Lung (tissue), 12 donors: ENCODE data around the gene WDR64. TPM values are rescaled to one million over a fixed set of nuclear protein-coding genes. Genes with fewer than 3 reads are reported as not detected.

Experiments used
- ATAC-seq: fragments of 200-7000 bp; cut with Tn5 transposase; one replicate; pipeline ENCODE4 v1.9.1; 2020; ENCODE audit warnings: moderate number of reproducible peaks; ENCODE audit not compliant: insufficient read depth, low FRiP score
- DNase-seq, 3 donors: peaks; one replicate each; pipeline ENCODE4 v3.0.0-alpha.2; 2013 to 2017
- H3K27ac ChIP-seq, 2 donors: one replicate each; pipeline ENCODE4 v1.5.1; 2013; ENCODE audit warnings: mild to moderate bottlenecking in 2 of 2, moderate library complexity in 2 of 2, control low read depth in 1 of 2, inconsistent platforms in 1 of 2, low read depth in 1 of 2, low read length in 1 of 2
- H3K27me3 ChIP-seq, 3 donors: one replicate each; pipeline ENCODE4 v1.5.1; 2013; ENCODE audit warnings: low read length in 2 of 3; ENCODE audit not compliant: control insufficient read depth in 3 of 3, insufficient read depth in 3 of 3
- H3K36me3 ChIP-seq, 4 donors: one replicate each; pipeline ENCODE4 v1.5.1; 2013; ENCODE audit warnings: low read length in 4 of 4, mild to moderate bottlenecking in 1 of 4, moderate library complexity in 1 of 4; ENCODE audit not compliant: control insufficient read depth in 4 of 4, insufficient read depth in 4 of 4
- H3K4me1 ChIP-seq, 5 donors: one replicate each; pipeline ENCODE4 v1.5.1; 2013; ENCODE audit warnings: low read length in 5 of 5, mild to moderate bottlenecking in 2 of 5, moderate library complexity in 1 of 5; ENCODE audit not compliant: control insufficient read depth in 5 of 5, insufficient read depth in 5 of 5
- H3K4me3 ChIP-seq: one replicate; pipeline ENCODE4 v1.5.1; 2013; ENCODE audit warnings: mild to moderate bottlenecking, control low read depth, moderate library complexity
- H3K9ac ChIP-seq, 2 donors: one replicate each; pipeline ENCODE4 v1.5.1; 2013; ENCODE audit warnings: low read length in 2 of 2, control low read depth in 1 of 2; ENCODE audit not compliant: insufficient read depth in 1 of 2
- H3K9me3 ChIP-seq, 4 donors: one replicate each; pipeline ENCODE4 v1.5.1; 2013; ENCODE audit warnings: low read length in 3 of 4, mild to moderate bottlenecking in 1 of 4, moderate library complexity in 1 of 4; ENCODE audit not compliant: control insufficient read depth in 4 of 4, insufficient read depth in 3 of 4
- CTCF ChIP-seq: IDR thresholded peaks from 2 replicates; pipeline ENCODE4 v1.5.1; 2012; ENCODE audit warnings: mild to moderate bottlenecking; ENCODE audit errors: control extremely low read depth, extremely low read depth
- WGBS, 2 donors: extraction: QIAGEN DNeasy Blood & Tissue Kit; methylation state at CpG; one replicate each; pipeline ENCODE4 v1.1.7; 2013; 5-methylcytosine and 5-hydroxymethylcytosine counted together
- polyA plus RNA-seq, 2 donors: library from polyadenylated mRNA; stranded (reverse); fragments of 200-250 nt; gene quantifications; one replicate each; pipeline ENCODE4 v1.2.1, GENCODE V29; 2013
- total RNA-seq, 2 donors: library from RNA; depleted of rRNA in 1 of 2; stranded (reverse); fragments of >200 nt in 1 of 2; gene quantifications; one replicate each; pipeline ENCODE4 v1.2.1, GENCODE V29; 2014 to 2021
- donor health status: control.
- donor health status: control.
- donor health status: Bipolar disorder and iron deficiency.
- donor health status: healthy.
- donor health status: DM: yes; HTN: yes; CAD: no.

WDR64 gene
- total and polyA plus RNA-seq, 4 donors, result not detected

DNA sequence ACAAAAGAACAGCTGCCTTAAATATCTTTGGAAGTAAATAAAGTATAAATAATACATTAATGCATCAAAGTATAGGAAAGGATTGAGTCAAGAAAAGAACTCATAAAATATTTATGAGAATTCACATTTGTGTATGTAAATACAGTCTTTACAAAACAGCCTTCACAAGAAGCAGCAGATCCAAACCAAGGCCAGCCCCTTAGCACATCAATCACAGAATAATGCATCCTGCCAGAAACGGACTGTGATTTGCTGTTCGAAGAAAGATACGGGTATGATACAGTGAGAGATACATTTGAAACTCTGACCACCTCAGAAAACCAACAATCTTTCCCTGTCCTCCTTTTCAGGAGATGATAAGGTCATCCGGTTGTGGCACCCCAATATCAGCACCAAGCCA lies 70.9 kb downstream of the WDR64 start:
- H3K36me3 ChIP-seq, result no peaks in the 10 kb centered on the region
- no peak overlapping the region for H3K4me3 ChIP-seq
- TF ChIP-seq CTCF, result no peak
- DNase-seq (no peak), ATAC-seq (no peak)
- no peaks in the 10 kb centered on the region for H3K9me3 ChIP-seq
- 78 to 87% methylated on average over 4 of the region's 4 CpGs for WGBS, 2 donors
- H3K4me1 ChIP-seq, result no peaks in the 10 kb centered on the region
- H3K9ac ChIP-seq, result no peak overlapping the region
- peaks cover 0 to 13% (median 0%) of the 10 kb centered on the region in 3 donors for H3K27me3 ChIP-seq
- H3K27ac ChIP-seq, result no peak overlapping the region

- 66 to 76% methylated on average over 4 of the region's 4 CpGs for WGBS, 2 donors
- Histone ChIP-seq H3K4me3 (no peak overlapping the region), H3K9ac (no peak overlapping the region), H3K36me3 (no peaks in the 10 kb centered on the region), H3K27me3 (peaks cover 0 to 12% (median 0%) of the 10 kb centered on the region in 3 donors), H3K27ac (no peak overlapping the region), H3K4me1 (no peaks in the 10 kb centered on the region), H3K9me3 (no peaks in the 10 kb centered on the region)
- ATAC-seq (no peak), DNase-seq (no peak)
- TF ChIP-seq CTCF, result no peak
Measured at GRCh38 chr1:241724741-241725356, 72.8 kb downstream of the WDR64 start.

GRCh38 chr1:241730031-241730430 lies 78.0 kb downstream of the WDR64 start:
- H3K27ac ChIP-seq, result no peak overlapping the region
- H3K27me3 ChIP-seq, result peaks cover 0 to 8% (median 0%) of the 10 kb centered on the region in 3 donors
- DNase-seq (no peak), ATAC-seq (no peak)
- no peaks in the 10 kb centered on the region for H3K4me1 ChIP-seq
- H3K9me3 ChIP-seq, result no peaks in the 10 kb centered on the region
- H3K36me3 ChIP-seq, result no peaks in the 10 kb centered on the region
- H3K4me3 ChIP-seq, result no peak overlapping the region
- no peak overlapping the region for H3K9ac ChIP-seq
- no peak for TF ChIP-seq CTCF

- 78 to 92% methylated on average over 2 of the region's 2 CpGs for WGBS, 2 donors
Measured at GRCh38 chr1:241733899-241734298, 81.8 kb downstream of the WDR64 start.

More at GRCh38 chr1:241733899-241734298, 81.8 kb downstream of the WDR64 start:
- Histone ChIP-seq H3K9ac (no peak overlapping the region), H3K27me3 (peaks cover 0 to 12% (median 0%) of the 10 kb centered on the region in 3 donors), H3K36me3 (no peaks in the 10 kb centered on the region), H3K4me1 (no peaks in the 10 kb centered on the region), H3K4me3 (no peak overlapping the region), H3K9me3 (no peaks in the 10 kb centered on the region), H3K27ac (no peak overlapping the region)
- ATAC-seq, result no peak
- TF ChIP-seq CTCF, result no peak
- DNase-seq, result no peak
